Peyer's patch (tissue), 4 donors: ENCODE data around the gene SLC1A1.

Source experiments
- CTCF ChIP-seq, 6 experiments: fragments of 450-650 bp in 4 of 6; fragments of 200-600 bp in 2 of 6; sonication (generic) in 1 of 6; IDR thresholded peaks; one replicate each; pipeline ENCODE4 v1.5.1; 2017 to 2019; ENCODE audit warnings: antibody characterized with exemption in 6 of 6, mild to moderate bottlenecking in 3 of 6, moderate library complexity in 1 of 6
- POLR2A ChIP-seq, 2 donors: fragments of 450-650 bp; IDR thresholded peaks; one replicate each; pipeline ENCODE4 v1.5.1; 2017; ENCODE audit warnings: antibody characterized with exemption in 2 of 2, mild to moderate bottlenecking in 2 of 2, moderate library complexity in 2 of 2

GRCh38 chr9:4579001-4579400 lies 88.7 kb downstream of the SLC1A1 start:
- no peak for TF ChIP-seq CTCF (IDR thresholded peaks at IDR 0.05)
- no peak for TF ChIP-seq POLR2A (IDR thresholded peaks at IDR 0.05)
